CD4-positive, alpha-beta T cell treated with Interleukin-15 for 4 hours (primary cell): Measurements from ENCODE around the gene C16orf87.
"Not testable (repeated sequence)": the region's sequence is repeated elsewhere in the genome, so short reads cannot be mapped to it uniquely, and the experiment has no call there.

ENCODE experiments used
- DNase-seq: peaks from one replicate; pipeline ENCODE4 v3.0.0-alpha.2; 2020; ENCODE audit warnings: low spot score

Gene C16orf87

GRCh38 chr16:46830902-46831647 lies at the start of gene C16orf87:
TSS of gene C16orf87 (minus strand) at chr16:46831180. CDS start at chr16:46831149, 31 bp downstream.
- DNase-seq: peak; percentile 91

DNA sequence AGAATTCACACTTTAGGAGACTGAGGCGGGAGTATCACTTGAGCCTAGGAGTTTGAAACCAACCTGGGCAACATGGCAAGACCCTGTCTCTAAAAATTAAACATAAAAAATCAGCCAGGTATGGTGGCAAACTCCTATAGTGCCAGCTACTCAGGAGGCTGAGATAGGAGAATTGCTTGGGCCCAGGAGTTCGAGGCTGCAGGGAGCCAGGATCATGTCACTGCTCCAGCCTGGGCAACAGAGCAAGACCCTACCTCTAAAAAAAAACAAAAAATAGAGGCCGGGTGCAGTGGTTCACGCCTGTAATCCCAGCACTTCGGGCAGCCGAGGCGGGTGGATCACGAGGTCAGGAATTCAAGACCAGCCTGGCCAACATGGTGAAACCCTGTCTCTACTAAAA lies 44.3 kb upstream of the C16orf87 start:
- no peak for DNase-seq

DNA sequence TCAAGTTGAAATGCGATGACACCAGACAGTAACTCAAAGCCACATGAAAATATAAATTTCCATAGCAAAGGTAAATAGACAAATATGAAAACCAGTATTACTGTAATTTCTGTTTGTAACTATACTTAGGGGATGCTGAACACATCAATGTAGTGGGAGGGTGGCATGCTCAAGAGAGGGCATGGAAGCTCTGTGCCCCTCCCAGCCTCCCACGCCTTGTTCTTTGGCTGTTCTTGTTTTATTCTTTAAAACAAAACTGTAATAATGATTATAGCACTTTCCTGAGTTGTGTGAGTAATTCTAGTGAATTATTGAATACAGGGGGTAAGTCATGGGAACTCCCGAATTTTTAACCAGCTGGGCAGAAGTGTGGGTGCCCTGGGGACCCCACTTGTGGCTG lies 42.2 kb upstream of the C16orf87 start:
- no peak for DNase-seq

DNA sequence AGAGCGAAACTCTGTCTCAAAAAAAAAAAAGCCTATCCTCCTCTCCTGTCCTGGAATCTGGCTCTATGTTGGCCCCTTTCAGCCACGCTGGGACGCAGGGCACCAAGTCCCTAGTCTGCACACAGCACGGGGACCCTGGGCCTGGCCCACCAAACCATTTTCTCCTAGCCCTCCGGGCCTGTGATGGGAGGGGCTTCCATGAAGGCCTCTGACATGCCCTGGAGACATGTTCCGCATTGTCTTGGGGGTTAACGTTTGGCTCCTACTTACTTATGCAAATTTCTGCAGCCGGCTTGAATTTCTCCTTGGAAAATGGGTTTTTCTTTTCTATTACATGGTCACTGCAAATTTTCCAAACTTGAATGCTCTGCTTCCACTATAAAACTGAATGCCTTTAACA lies 40.6 kb upstream of the C16orf87 start:
- no peak for DNase-seq

- DNase-seq: not testable (repeated sequence)
These were observed 37.9 kb upstream of the C16orf87 start for GRCh38 chr16:46868891-46869290.

DNA sequence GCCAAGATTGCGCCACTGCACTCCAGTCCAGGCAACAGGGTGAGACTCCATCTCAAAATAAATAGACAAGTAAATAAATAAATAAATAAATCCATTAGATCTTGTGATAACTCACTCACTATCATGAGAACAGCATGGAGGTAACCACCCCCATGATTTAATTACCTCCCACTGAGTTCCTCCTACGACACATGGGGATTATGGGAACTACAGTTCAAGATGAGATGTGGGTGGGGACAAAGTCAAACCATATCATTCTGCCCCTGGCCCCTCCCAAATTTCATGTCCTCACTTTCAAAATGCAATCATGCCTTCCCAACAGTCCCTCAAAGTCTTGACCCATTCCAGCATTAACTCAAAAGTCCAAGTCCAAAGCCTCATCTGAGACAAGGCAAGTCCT lies 36.5 kb upstream of the C16orf87 start:
- DNase-seq: not testable (repeated sequence)

- DNase-seq: no peak
These were observed 35.3 kb upstream of the C16orf87 start for GRCh38 chr16:46866286-46866685.

DNA sequence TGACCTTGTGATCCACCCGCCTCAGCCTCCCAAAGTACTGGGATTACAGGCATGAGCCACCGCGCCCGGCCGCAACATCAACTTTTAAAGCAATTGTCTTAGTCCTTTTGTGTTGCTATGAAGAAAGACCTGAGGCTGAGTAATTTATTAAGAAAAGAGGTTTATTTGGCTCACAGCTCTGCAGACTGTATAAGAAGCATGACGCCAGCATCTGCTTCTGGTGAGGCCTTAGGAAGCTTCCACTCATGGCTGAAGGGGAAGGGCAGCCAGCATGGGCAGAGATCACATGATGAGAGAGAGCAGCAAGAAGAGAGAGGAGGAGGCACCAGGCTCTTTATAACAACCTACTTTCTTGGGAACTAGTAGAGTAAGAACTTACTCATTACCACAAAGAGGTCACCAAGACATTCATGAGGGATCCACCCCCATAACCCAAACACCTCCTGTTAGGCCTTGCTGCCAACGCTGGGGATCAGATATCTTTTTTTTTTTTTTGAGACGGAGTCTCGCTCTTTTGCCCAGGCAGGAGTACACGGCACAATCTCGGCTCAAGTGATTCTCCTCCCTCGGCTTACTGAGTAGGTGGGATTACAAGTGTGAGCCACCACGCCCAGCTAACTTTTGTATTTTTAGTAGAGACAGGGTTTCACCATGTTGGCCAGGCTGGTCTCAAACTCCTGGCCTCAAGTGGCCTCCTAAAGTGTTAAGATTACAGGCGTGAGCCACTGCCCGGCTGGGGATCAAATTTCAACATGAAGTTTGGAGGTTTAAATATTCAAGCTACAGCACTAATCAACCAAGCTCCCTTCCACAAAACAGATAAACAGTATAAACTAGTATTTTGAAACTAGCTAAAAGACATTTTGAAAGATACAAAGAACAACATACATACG lies 31.8 kb upstream of the C16orf87 start:
- DNase-seq: no peak

GRCh38 chr16:46859719-46860152 lies 28.8 kb upstream of the C16orf87 start:
- DNase-seq: no peak

- DNase-seq: no peak
These were observed 27.2 kb upstream of the C16orf87 start for GRCh38 chr16:46858151-46858550.

DNA sequence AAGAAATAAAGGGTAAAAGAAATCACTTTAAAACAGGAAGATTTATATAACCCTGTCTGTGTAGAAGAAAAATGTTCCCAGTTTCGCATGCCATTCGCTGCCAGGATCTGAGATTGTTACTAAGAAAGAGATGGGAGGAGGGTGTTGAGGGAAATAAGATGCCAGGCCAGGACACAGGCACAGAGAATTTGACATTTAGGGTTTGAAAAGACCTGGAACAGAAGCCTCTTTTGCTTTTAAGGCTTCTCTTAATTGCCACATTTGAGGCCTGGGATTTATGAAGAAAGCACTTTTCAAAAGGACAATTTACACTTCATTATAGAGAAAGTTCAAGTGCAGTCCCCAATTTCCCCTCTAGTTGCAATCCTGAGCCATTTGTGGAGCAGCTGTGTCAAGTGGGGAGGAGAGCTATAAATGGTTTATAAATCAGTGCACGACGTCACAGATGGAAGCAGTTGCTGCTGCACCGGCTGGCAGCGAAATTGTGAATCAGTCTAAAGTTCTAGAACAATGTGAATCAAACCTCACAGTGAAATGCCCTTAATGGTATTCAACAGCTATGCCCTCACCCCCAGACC lies 26.5 kb upstream of the C16orf87 start:
- DNase-seq: no peak

DNA sequence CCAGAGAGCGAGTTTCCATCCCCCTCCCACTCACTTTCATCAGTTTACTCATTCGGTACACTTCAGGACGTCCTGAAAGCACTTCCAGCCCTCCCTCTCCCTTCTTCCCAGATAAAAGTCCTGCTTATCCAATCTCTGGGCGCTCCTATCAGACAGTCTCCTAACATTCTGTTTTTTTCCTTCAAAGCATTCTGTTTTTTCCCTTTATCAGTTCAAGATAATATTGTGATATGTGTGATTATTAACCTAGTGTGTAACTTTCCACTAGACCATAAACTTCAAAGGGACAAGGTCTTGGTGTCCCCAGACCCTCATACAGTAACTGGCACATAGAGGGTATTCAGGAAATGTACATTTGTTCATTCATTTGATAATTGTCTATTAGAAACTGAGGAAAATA lies 24.4 kb upstream of the C16orf87 start:
- DNase-seq: no peak

- no peak for DNase-seq
These were observed 23.9 kb upstream of the C16orf87 start for GRCh38 chr16:46854846-46855245.

DNA sequence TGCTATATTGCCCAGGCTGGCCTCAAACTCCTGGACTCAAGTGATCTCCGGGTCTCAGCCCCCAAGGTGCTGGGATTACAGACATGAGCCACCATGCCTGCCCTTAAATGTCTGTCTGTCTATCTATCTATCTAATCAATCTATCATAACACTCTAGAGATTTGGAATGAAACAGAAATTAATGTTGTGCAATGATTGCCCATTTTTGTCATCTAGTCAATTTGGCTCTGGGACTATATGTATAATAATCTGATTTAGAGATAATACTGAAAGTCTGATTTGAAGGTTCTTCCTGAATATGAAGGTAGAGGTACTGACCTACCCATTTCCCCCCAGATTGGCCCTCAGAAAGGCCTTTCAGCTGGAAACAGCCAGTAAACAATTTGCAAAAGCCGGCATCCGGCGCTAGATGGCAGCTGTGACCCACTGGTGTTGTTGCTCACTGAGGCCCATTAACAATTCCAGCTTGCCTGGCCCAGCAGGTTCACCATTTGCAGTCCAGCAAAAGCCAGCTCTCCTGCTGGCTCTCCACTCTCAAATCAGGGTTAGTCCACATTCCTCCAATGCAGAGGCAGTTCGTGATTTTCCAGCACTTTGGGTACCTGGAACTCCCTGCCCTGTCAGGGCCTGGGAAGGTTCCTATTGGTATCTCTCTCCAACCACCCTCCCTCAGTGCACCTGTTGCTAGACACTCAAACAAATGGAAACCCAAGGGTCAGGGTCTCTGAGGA lies 22.9 kb upstream of the C16orf87 start:
- DNase-seq: peak; percentile 52

- DNase-seq: no peak
These were observed 21.1 kb upstream of the C16orf87 start for GRCh38 chr16:46852130-46852529.

DNA sequence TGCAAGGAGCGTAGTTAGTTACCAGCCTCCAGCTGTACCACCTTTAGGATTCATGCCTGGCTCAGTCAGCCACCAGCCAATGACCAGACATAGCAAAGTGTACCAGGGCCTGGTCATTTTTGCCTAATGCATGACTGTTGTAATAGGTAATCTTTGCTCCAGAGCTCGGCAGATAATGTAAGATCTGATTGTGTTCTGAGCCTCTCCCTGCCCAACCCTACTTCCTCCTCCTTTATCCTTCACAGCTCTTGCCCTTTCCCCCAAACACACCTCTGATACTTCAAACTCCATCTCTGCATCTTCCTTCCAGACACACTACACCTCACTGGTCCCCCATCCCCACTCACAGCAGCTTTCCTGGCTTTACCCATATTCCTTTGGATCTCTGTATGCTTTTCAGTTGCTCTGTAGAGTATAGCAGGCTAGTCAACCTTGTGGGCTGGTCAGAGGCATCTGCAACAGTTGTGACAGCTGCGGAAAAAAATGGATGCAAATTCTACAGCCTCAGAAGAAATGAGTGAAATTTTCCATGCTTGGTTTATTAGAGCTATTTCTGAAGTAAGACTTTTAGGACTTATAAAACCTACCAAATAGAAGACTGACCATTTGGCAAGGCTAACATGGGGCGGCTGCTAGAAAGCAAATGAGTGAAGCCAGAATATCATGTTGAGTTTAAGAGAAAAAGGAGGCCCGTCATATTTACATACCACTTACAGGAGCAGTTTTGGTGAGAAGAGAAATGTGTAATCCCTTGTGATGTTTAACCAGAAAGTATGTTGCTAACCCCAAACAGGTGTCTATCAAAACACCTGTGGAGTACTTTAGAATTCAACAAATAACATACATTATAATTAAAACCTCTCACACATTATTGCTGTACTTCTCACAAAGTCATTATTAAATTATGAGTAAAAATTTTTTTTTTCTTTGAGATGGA lies 19.9 kb upstream of the C16orf87 start:
- DNase-seq: no peak

DNA sequence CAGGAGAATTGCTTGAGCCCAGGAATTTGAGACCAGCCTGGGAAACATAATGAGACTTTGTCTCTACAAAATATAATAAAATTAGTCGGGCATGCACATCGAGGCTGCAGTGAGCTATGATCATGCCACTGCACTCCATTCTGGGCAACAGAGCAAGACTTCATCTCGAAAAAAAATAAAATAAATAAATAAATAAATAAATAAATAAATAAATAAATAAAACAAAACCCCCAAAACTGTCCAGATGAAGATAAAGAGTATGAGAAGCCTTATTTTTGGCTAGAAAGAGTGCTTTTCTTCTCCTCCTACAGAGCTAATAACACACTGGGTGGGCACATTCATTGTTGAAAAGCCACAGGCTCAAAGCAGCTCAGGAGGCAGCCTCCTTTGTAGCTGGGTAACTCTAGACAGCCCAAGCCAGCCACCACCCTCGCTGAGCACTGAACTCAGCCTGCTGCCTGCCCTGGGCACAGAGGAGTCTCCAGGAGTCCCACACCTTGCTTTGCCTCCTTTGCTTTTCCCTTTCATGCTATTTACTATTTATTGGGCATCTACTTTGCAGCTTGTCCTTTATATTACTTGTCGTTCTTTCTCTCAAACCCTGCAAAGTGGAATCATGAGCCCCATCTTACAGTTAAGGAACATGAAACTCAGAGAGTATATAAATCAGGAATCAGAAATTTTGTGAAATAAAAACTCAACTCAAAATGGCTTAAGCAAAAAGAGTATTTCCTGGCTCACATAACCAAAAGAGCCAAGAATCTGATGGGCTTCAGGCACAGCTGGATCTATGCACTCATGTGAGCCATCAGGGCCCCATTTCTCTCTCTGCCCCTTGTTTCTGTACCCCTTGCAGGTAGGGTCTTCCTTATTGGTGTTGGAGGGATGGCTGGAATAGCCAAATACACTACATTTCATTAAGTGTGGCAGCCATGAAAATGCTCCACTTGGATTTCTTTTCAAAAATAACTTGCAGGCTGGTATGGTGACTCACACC lies 18.1 kb upstream of the C16orf87 start:
- no peak for DNase-seq

- no peak for DNase-seq
These were observed 15.0 kb upstream of the C16orf87 start for GRCh38 chr16:46845952-46846351.

DNA sequence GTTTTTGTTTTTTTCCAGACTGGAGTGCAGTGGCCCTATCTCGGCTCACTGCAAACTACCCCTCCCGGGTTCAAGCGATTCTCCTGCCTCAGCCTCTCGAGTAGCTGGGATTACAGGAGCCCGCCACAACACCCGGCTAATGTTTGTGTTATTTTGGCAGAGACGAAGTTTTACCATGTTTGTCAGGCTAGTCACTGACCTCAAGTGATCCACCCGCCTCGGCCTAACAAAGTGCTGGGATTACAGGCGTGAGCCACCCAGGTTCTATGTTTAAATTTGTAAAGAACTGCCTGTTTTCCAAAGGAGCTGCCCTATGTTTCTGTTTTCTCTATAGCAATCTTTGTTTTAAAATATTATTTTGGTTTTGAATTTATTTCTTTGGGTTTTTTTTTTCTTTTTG lies 13.8 kb upstream of the C16orf87 start:
- no peak for DNase-seq
